Loucy (cell line): Measurements from ENCODE around the gene GPRIN1.

ENCODE experiments used
- EZH2phosphoT487 ChIP-seq: fragments of 200-600 bp; IDR thresholded peaks from 2 replicates; pipeline ENCODE4 v1.6.1; 2018; ENCODE audit warnings: antibody characterized with exemption, mild to moderate bottlenecking, moderate library complexity, borderline replicate concordance
- TF ChIP-seq, protein P1 (sequence below): fragments of 200-600 bp; sonication (generic); conservative IDR thresholded peaks from 2 replicates; pipeline ENCODE4 v1.5.1; 2014; ENCODE audit warnings: mild to moderate bottlenecking, antibody characterized with exemption, low read length

- TF ChIP-seq EZH2phosphoT487, result no peak
- TF ChIP-seq, protein P1, sequence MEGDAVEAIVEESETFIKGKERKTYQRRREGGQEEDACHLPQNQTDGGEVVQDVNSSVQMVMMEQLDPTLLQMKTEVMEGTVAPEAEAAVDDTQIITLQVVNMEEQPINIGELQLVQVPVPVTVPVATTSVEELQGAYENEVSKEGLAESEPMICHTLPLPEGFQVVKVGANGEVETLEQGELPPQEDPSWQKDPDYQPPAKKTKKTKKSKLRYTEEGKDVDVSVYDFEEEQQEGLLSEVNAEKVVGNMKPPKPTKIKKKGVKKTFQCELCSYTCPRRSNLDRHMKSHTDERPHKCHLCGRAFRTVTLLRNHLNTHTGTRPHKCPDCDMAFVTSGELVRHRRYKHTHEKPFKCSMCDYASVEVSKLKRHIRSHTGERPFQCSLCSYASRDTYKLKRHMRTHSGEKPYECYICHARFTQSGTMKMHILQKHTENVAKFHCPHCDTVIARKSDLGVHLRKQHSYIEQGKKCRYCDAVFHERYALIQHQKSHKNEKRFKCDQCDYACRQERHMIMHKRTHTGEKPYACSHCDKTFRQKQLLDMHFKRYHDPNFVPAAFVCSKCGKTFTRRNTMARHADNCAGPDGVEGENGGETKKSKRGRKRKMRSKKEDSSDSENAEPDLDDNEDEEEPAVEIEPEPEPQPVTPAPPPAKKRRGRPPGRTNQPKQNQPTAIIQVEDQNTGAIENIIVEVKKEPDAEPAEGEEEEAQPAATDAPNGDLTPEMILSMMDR, result no peak
These were observed 2.9 kb upstream of the GPRIN1 start for GRCh38 chr5:176612855-176613254.
